NT2/D1 (cell line): Measurements from ENCODE around the gene SIX2.

Source experiments
- SUZ12 ChIP-seq: IDR thresholded peaks from 2 replicates; pipeline ENCODE4 v1.6.1; 2011; ENCODE audit not compliant: insufficient read length, insufficient read depth; ENCODE audit errors: extremely low read depth
- ZNF274 ChIP-seq: IDR thresholded peaks from 2 replicates; pipeline ENCODE4 v1.6.1; 2011; ENCODE audit warnings: mild to moderate bottlenecking, low read depth, low read length

- TF ChIP-seq SUZ12 (no peak), ZNF274 (no peak)
Observed at GRCh38 chr2:44980751-44981713, 28.2 kb downstream of the SIX2 start.
